Loucy (cell line): ENCODE measurements around the gene MCC.

ENCODE experiments used
- H2AFZ ChIP-seq: fragments of 200-600 bp; sonication (generic); 2 replicates; pipeline ENCODE4 v1.6.0; 2016; ENCODE audit warnings: antibody characterized with exemption, mild to moderate bottlenecking, low read length, moderate library complexity
- H3F3A ChIP-seq: fragments of 200-600 bp; 2 replicates; pipeline ENCODE4 v1.6.0; 2016; ENCODE audit warnings: antibody characterized with exemption, low read depth, mild to moderate bottlenecking
- H3K27me3 ChIP-seq: fragments of 200-600 bp; sonication (generic); 2 replicates; pipeline ENCODE4 v1.6.1; 2014; ENCODE audit warnings: low read length, mild to moderate bottlenecking; ENCODE audit not compliant: insufficient read depth, poor library complexity, severe bottlenecking
- H3K36me3 ChIP-seq: fragments of 200-600 bp; sonication (generic); 2 replicates; pipeline ENCODE4 v1.6.1; 2016; ENCODE audit warnings: low read length; ENCODE audit not compliant: insufficient read depth
- H3K4me1 ChIP-seq: fragments of 200-600 bp; sonication (generic); 2 replicates; pipeline ENCODE4 v1.5.1; 2014; ENCODE audit warnings: low read length, mild to moderate bottlenecking; ENCODE audit not compliant: insufficient read depth, poor library complexity, severe bottlenecking
- H3K4me2 ChIP-seq: fragments of 200-600 bp; sonication (generic); 2 replicates; pipeline ENCODE4 v1.6.0; 2014; ENCODE audit warnings: antibody characterized with exemption, low read length, low read depth, mild to moderate bottlenecking; ENCODE audit not compliant: poor library complexity, severe bottlenecking
- H3K4me3 ChIP-seq: fragments of 200-600 bp; sonication (generic); 2 replicates; pipeline ENCODE4 v1.5.1; 2014; ENCODE audit warnings: low read length, mild to moderate bottlenecking, mixed read lengths; ENCODE audit not compliant: poor library complexity, severe bottlenecking
- H3K79me2 ChIP-seq: fragments of 200-600 bp; sonication (generic); 2 replicates; pipeline ENCODE4 v1.6.1; 2014; ENCODE audit warnings: low read length; ENCODE audit not compliant: insufficient read depth
- H3K9ac ChIP-seq: fragments of 200-600 bp; sonication (generic); 2 replicates; pipeline ENCODE4 v1.6.0; 2014; ENCODE audit warnings: mild to moderate bottlenecking, low read depth, low read length, moderate library complexity; ENCODE audit not compliant: poor library complexity, severe bottlenecking
- H3K9me2 ChIP-seq: fragments of 200-600 bp; sonication (generic); replicated peaks from 2 replicates; pipeline ENCODE4 v1.6.1; 2016; ENCODE audit warnings: low read depth, low read length, mixed read lengths
- H3K9me3 ChIP-seq: fragments of 200-600 bp; sonication (generic); 2 replicates; pipeline ENCODE4 v1.6.1; 2014; ENCODE audit warnings: mild to moderate bottlenecking, antibody characterized with exemption, low read length, low read depth; ENCODE audit not compliant: insufficient read depth
- H4K20me1 ChIP-seq: fragments of 200-600 bp; sonication (generic); 2 replicates; pipeline ENCODE4 v1.6.0; 2014; ENCODE audit warnings: antibody characterized with exemption, low read length, mild to moderate bottlenecking; ENCODE audit not compliant: insufficient read depth, poor library complexity, severe bottlenecking
- CTCF ChIP-seq: fragments of 200-600 bp; sonication (generic); conservative IDR thresholded peaks from 2 replicates; pipeline ENCODE4 v1.5.1; 2014; ENCODE audit warnings: mild to moderate bottlenecking, antibody characterized with exemption, low read length
- EZH2phosphoT487 ChIP-seq: fragments of 200-600 bp; IDR thresholded peaks from 2 replicates; pipeline ENCODE4 v1.6.1; 2018; ENCODE audit warnings: antibody characterized with exemption, mild to moderate bottlenecking, moderate library complexity, borderline replicate concordance

Gene MCC

GRCh38 chr5:113218906-113219517 lies 269.2 kb downstream of the MCC start:
- H3K4me1 ChIP-seq: peaks cover 5% of the 10 kb centered on the region

GRCh38 chr5:113218200-113218599 lies 270.1 kb downstream of the MCC start:
- no peak overlapping the region for H2AFZ ChIP-seq
- H3K9me3 ChIP-seq: no peaks in the 10 kb centered on the region
- no peaks in the 10 kb centered on the region for H3K27me3 ChIP-seq
- H3K4me1 ChIP-seq: peaks cover 5% of the 10 kb centered on the region
- TF ChIP-seq EZH2phosphoT487: no peak
- TF ChIP-seq CTCF: no peak
- no peak overlapping the region for H3K9ac ChIP-seq
- no peaks in the 10 kb centered on the region for H3K9me2 ChIP-seq
- no peaks in the 10 kb centered on the region for H3K36me3 ChIP-seq
- no peaks in the 10 kb centered on the region for H3F3A ChIP-seq
- H3K4me2 ChIP-seq: no peak overlapping the region
- H4K20me1 ChIP-seq: no peaks in the 10 kb centered on the region
- no peak overlapping the region for H3K4me3 ChIP-seq
- no peaks in the 10 kb centered on the region for H3K79me2 ChIP-seq

More at GRCh38 chr5:113218906-113219517, 269.2 kb downstream of the MCC start:
- H2AFZ ChIP-seq: no peak overlapping the region
- no peaks in the 10 kb centered on the region for H3K9me3 ChIP-seq
- TF ChIP-seq EZH2phosphoT487 (no peak), CTCF (no peak)
- no peaks in the 10 kb centered on the region for H3K9me2 ChIP-seq
- H3K4me3 ChIP-seq: no peak overlapping the region
- H4K20me1 ChIP-seq: no peaks in the 10 kb centered on the region
- no peaks in the 10 kb centered on the region for H3K79me2 ChIP-seq
- no peaks in the 10 kb centered on the region for H3F3A ChIP-seq
- no peak overlapping the region for H3K4me2 ChIP-seq
- H3K27me3 ChIP-seq: no peaks in the 10 kb centered on the region
- H3K36me3 ChIP-seq: no peaks in the 10 kb centered on the region
- no peak overlapping the region for H3K9ac ChIP-seq

GRCh38 chr5:113217619-113218184 lies 270.6 kb downstream of the MCC start:
- no peak overlapping the region for H3K4me2 ChIP-seq
- no peaks in the 10 kb centered on the region for H3K27me3 ChIP-seq
- H3K36me3 ChIP-seq: no peaks in the 10 kb centered on the region
- no peaks in the 10 kb centered on the region for H4K20me1 ChIP-seq
- TF ChIP-seq EZH2phosphoT487 (no peak), CTCF (no peak)
- no peak overlapping the region for H2AFZ ChIP-seq
- no peak overlapping the region for H3K9ac ChIP-seq
- H3K4me1 ChIP-seq: peaks cover 5% of the 10 kb centered on the region
- no peak overlapping the region for H3K4me3 ChIP-seq
- H3K9me2 ChIP-seq: no peaks in the 10 kb centered on the region
- H3K9me3 ChIP-seq: no peaks in the 10 kb centered on the region
- no peaks in the 10 kb centered on the region for H3F3A ChIP-seq
- H3K79me2 ChIP-seq: no peaks in the 10 kb centered on the region
